CD4-positive, alpha-beta memory T cell (primary cell): ENCODE data around the gene PUS1. TPM values are rescaled to one million over a fixed set of nuclear protein-coding genes. Genes with fewer than 3 reads are reported as not detected.

Experiments
- CTCF ChIA-PET: fragments of 350-600 bp; sonication (Branson Sonifier 250); formaldehyde crosslinking; loops from one replicate; lab custom pipeline; 2021; ENCODE audit warnings: inconsistent platforms; ENCODE audit not compliant: partially characterized antibody; lab: Charles Lee
- POLR2A ChIA-PET: fragments of 350-600 bp; sonication (Branson Sonifier 250); formaldehyde crosslinking; loops from one replicate; lab custom pipeline; 2021; ENCODE audit not compliant: partially characterized antibody; lab: Charles Lee
- DNase-seq, 5 donors: peaks; one replicate each; pipeline versions ENCODE4 v3.0.0 to v3.0.0-alpha.2; 2020 to 2022; ENCODE audit warnings: mixed read lengths in 1 of 5
- H3K27ac ChIP-seq: one replicate; pipeline ENCODE4 v1.7.0; 2013; ENCODE audit warnings: low read depth, low read length
- H3K27me3 ChIP-seq: 2 replicates; pipeline ENCODE4 v1.7.0; 2013; ENCODE audit warnings: mild to moderate bottlenecking, low read length, moderate library complexity; ENCODE audit not compliant: insufficient read depth
- H3K36me3 ChIP-seq: 2 replicates; pipeline ENCODE4 v1.7.0; 2013; ENCODE audit warnings: mild to moderate bottlenecking, low read length, moderate library complexity; ENCODE audit not compliant: insufficient read depth
- H3K4me1 ChIP-seq: 2 replicates; pipeline ENCODE4 v1.7.0; 2013; ENCODE audit warnings: mild to moderate bottlenecking, low read length, moderate library complexity; ENCODE audit not compliant: insufficient read depth
- H3K4me3 ChIP-seq, 2 donors: one replicate each; pipeline ENCODE4 v1.7.0; 2013; ENCODE audit warnings: low read length in 2 of 2, mild to moderate bottlenecking in 1 of 2
- H3K9me3 ChIP-seq, 2 donors: one replicate each; pipeline ENCODE4 v1.7.0; 2013; ENCODE audit warnings: low read length in 2 of 2, control low read depth in 1 of 2; ENCODE audit not compliant: control insufficient read depth in 1 of 2
- H3K27ac Mint-ChIP-seq, 7 donors: one replicate each; pipeline ENCODE4 v1.8.0; 2020 to 2021; ENCODE audit warnings: mixed read lengths in 7 of 7, mild to moderate bottlenecking in 6 of 7, inconsistent platforms in 3 of 7, moderate library complexity in 3 of 7
- H3K27me3 Mint-ChIP-seq, 2 donors: one replicate each; pipeline ENCODE4 v1.8.0; 2020 to 2021; ENCODE audit warnings: mixed read lengths in 2 of 2
- H3K36me3 Mint-ChIP-seq, 2 donors: one replicate each; pipeline ENCODE4 v1.8.0; 2020 to 2021; ENCODE audit warnings: mixed read lengths in 2 of 2, inconsistent platforms in 1 of 2, mild to moderate bottlenecking in 1 of 2
- H3K4me1 Mint-ChIP-seq, 4 donors: one replicate each; pipeline ENCODE4 v1.8.0; 2020 to 2021; ENCODE audit warnings: mixed read lengths in 4 of 4, mild to moderate bottlenecking in 1 of 4
- H3K4me3 Mint-ChIP-seq, 8 donors: one replicate each; pipeline ENCODE4 v1.8.0; 2020 to 2021; ENCODE audit warnings: mixed read lengths in 8 of 8, mild to moderate bottlenecking in 7 of 8, moderate library complexity in 6 of 8, inconsistent platforms in 3 of 8
- H3K9me3 Mint-ChIP-seq, 8 donors: one replicate each; pipeline ENCODE4 v1.8.0; 2020 to 2021; ENCODE audit warnings: mixed read lengths in 8 of 8, mild to moderate bottlenecking in 5 of 8, inconsistent platforms in 3 of 8, moderate library complexity in 1 of 8
- intact Hi-C: fragments of 100-400 bp; cut with micrococcal nuclease; formaldehyde crosslinking; loops from one replicate; pipeline ENCODE4 v1.15.1; 2023
- polyA plus RNA-seq, 2 donors: library from polyadenylated mRNA; unstranded; fragments of 300-500 nt; fragmentation: Illumina TruSeq; gene quantifications; one replicate each; pipeline ENCODE4 v1.2.3, GENCODE V29; 2021
- total RNA-seq, 2 experiments: library from RNA; stranded (reverse); gene quantifications; one replicate each; pipeline ENCODE4 v1.2.3, GENCODE V29; 2021

PUS1 gene
- total and polyA plus RNA-seq, 4 experiments from 2014 or later = 12.0 to 48.1 (median 34.9) TPM

- Histone ChIP-seq H3K4me1 (peaks cover 14% of the 10 kb centered on the region), H3K9me3 (no peaks in the 10 kb centered on the region), H3K36me3 (no peaks in the 10 kb centered on the region), H3K27me3 (no peaks in the 10 kb centered on the region), H3K27ac (no peak overlapping the region), H3K4me3 (no peak overlapping the region)
- DNase-seq = no peak
- CTCF ChIA-PET = no interaction called here
- peaks cover 8 to 33% (median 15%) of the 10 kb centered on the region in 4 donors for H3K4me1 Mint-ChIP-seq
- H3K27ac Mint-ChIP-seq = no peak overlapping the region
- H3K9me3 Mint-ChIP-seq = no peaks in the 10 kb centered on the region
- H3K36me3 Mint-ChIP-seq = peaks cover 0 to 2% of the 10 kb centered on the region in 2 donors
- no peaks in the 10 kb centered on the region for H3K27me3 Mint-ChIP-seq
- intact Hi-C loops = no loop called here
- POLR2A ChIA-PET = interaction anchor here (1.3 kb wide), 1 partner anchor 47 kb away, joined by 3 read pairs; the partner anchor contains the start of gene EP400
- no peak overlapping the region for H3K4me3 Mint-ChIP-seq
Measured at GRCh38 chr12:131902332-131903241, 26.5 kb upstream of the PUS1 start.

- H3K9me3 ChIP-seq = no peaks in the 10 kb centered on the region
- Mint-ChIP-seq H3K4me3 (no peak overlapping the region), H3K9me3 (no peaks in the 10 kb centered on the region), H3K27ac (peak overlapping the region in 1 of 7 donors; percentile 42), H3K36me3 (peaks cover 0 to 3% of the 10 kb centered on the region in 2 donors), H3K4me1 (peaks cover 4 to 25% (median 11%) of the 10 kb centered on the region in 4 donors), H3K27me3 (no peaks in the 10 kb centered on the region)
- H3K4me3 ChIP-seq = no peak overlapping the region
- intact Hi-C loops = no loop called here
- ChIA-PET POLR2A (interaction anchor here (1.3 kb wide), 1 partner anchor 46 kb away, joined by 3 read pairs; the partner anchor contains the start of gene EP400), CTCF (no interaction called here)
- peaks cover 14% of the 10 kb centered on the region for H3K4me1 ChIP-seq
- no peak overlapping the region for H3K27ac ChIP-seq
- no peaks in the 10 kb centered on the region for H3K36me3 ChIP-seq
- DNase-seq = no peak
- H3K27me3 ChIP-seq = no peaks in the 10 kb centered on the region
Measured at GRCh38 chr12:131903270-131904255, 25.5 kb upstream of the PUS1 start.

- intact Hi-C loops = no loop called here
- POLR2A ChIA-PET = no interaction called here
- DNase-seq = no peak
- H3K27me3 Mint-ChIP-seq = no peaks in the 10 kb centered on the region
- peak overlapping the region in 2 of 7 donors; percentile 56 to 64 for H3K27ac Mint-ChIP-seq
- H3K9me3 ChIP-seq = no peaks in the 10 kb centered on the region
- H3K4me1 ChIP-seq = peaks cover 14% of the 10 kb centered on the region
- no peaks in the 10 kb centered on the region for H3K9me3 Mint-ChIP-seq
- no peaks in the 10 kb centered on the region for H3K27me3 ChIP-seq
- peaks cover 0 to 5% of the 10 kb centered on the region in 2 donors for H3K36me3 Mint-ChIP-seq
- H3K4me3 Mint-ChIP-seq = no peak overlapping the region
- no peak overlapping the region for H3K27ac ChIP-seq
- H3K36me3 ChIP-seq = no peaks in the 10 kb centered on the region
- CTCF ChIA-PET = no interaction called here
- H3K4me3 ChIP-seq = no peak overlapping the region
- peaks cover 4 to 25% (median 12%) of the 10 kb centered on the region in 4 donors for H3K4me1 Mint-ChIP-seq
Measured at GRCh38 chr12:131904346-131904745, 24.7 kb upstream of the PUS1 start.

GRCh38 chr12:131905081-131905629, 23.9 kb upstream of the PUS1 start:
- H3K27me3 ChIP-seq = no peaks in the 10 kb centered on the region
- H3K4me1 ChIP-seq = peaks cover 14% of the 10 kb centered on the region
- H3K27me3 Mint-ChIP-seq = no peaks in the 10 kb centered on the region
- H3K9me3 Mint-ChIP-seq = no peaks in the 10 kb centered on the region
- H3K9me3 ChIP-seq = no peaks in the 10 kb centered on the region
- H3K36me3 Mint-ChIP-seq = peaks cover 0 to 4% of the 10 kb centered on the region in 2 donors
- H3K4me3 Mint-ChIP-seq = peak overlapping the region in 2 of 8 donors; percentile 12 to 63
- ChIA-PET CTCF (no interaction called here), POLR2A (interaction anchor here (0.6 kb wide), 1 partner anchor 69 kb away, joined by 3 read pairs; no protein-coding TSS in a partner anchor)
- H3K36me3 ChIP-seq = peaks cover 2% of the 10 kb centered on the region
- peak overlapping the region in 2 of 7 donors; percentile 24 to 70 for H3K27ac Mint-ChIP-seq
- H3K4me3 ChIP-seq = no peak overlapping the region
- DNase-seq = no peak
- peaks cover 4 to 23% (median 10%) of the 10 kb centered on the region in 4 donors for H3K4me1 Mint-ChIP-seq
- intact Hi-C loops = no loop called here
- H3K27ac ChIP-seq = no peak overlapping the region

GRCh38 chr12:131905630-131906091, 23.4 kb upstream of the PUS1 start:
- DNase-seq = no peak
- peak overlapping the region in 3 of 8 donors; percentile 12 to 63 (median 15) for H3K4me3 Mint-ChIP-seq
- Histone ChIP-seq H3K9me3 (no peaks in the 10 kb centered on the region), H3K36me3 (peaks cover 7% of the 10 kb centered on the region), H3K27me3 (no peaks in the 10 kb centered on the region), H3K4me3 (no peak overlapping the region), H3K27ac (no peak overlapping the region), H3K4me1 (peaks cover 14% of the 10 kb centered on the region)
- intact Hi-C loops = no loop called here
- H3K4me1 Mint-ChIP-seq = peaks cover 4 to 21% (median 8%) of the 10 kb centered on the region in 4 donors
- peaks cover 0 to 4% of the 10 kb centered on the region in 2 donors for H3K36me3 Mint-ChIP-seq
- no peaks in the 10 kb centered on the region for H3K27me3 Mint-ChIP-seq
- peak overlapping the region in 3 of 7 donors; percentile 24 to 70 (median 48) for H3K27ac Mint-ChIP-seq
- ChIA-PET CTCF (no interaction called here), POLR2A (no interaction called here)
- H3K9me3 Mint-ChIP-seq = no peaks in the 10 kb centered on the region

GRCh38 chr12:131907379-131908091, 21.5 kb upstream of the PUS1 start:
- ChIA-PET CTCF (no interaction called here), POLR2A (interaction anchor here (0.8 kb wide), 1 partner anchor 11 kb away, joined by 3 read pairs; no protein-coding TSS in a partner anchor)
- intact Hi-C loops = no loop called here
- Mint-ChIP-seq H3K27ac (peak overlapping the region in 1 of 7 donors; percentile 29), H3K27me3 (no peaks in the 10 kb centered on the region), H3K9me3 (no peaks in the 10 kb centered on the region), H3K36me3 (peaks cover 0 to 10% of the 10 kb centered on the region in 2 donors), H3K4me1 (peaks cover 0 to 21% (median 7%) of the 10 kb centered on the region in 4 donors), H3K4me3 (no peak overlapping the region)
- no peak for DNase-seq
- H3K4me3 ChIP-seq = no peak overlapping the region
- no peak overlapping the region for H3K27ac ChIP-seq
- H3K27me3 ChIP-seq = no peaks in the 10 kb centered on the region
- peaks cover 21% of the 10 kb centered on the region for H3K36me3 ChIP-seq
- H3K9me3 ChIP-seq = no peaks in the 10 kb centered on the region
- H3K4me1 ChIP-seq = peaks cover 14% of the 10 kb centered on the region
